GM18520 (cell line): Measurements from ENCODE around the gene DHRS4L2.
A peak's percentile ranks its signal among the peaks of the same experiment; 100 is the strongest.
"Not testable (repeated sequence)": the region's sequence is repeated elsewhere in the genome, so short reads cannot be mapped to it uniquely, and the experiment has no call there.

Experiments used
- ATAC-seq: cut with Tn5 transposase; IDR thresholded peaks from one replicate; pipeline ENCODE4 v1.9.1; 2021; ENCODE audit not compliant: unreplicated experiment

Gene DHRS4L2

GRCh38 chr14:23970283-23970659, 18.5 kb upstream of the DHRS4L2 start:
- ATAC-seq = not testable (repeated sequence)

DNA sequence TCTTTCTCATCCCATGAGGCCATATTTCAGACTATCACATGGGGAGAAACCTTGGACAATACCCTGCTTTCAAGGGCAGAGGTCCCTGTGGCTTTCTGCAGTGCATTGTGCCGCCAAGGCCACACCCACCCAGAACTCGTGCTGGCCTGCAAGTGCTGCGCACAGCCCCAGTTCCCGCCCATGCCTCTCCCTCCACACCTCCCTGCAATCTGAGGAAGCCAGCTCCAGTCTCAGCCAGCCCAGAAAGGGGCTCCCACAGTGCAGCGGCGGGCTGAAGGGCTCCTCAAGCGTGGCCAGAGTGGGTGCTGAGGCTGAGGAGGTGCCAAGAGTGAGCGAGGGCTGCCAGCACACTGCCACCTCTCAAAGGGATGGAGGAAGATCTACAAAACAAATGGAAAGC, 15.6 kb upstream of the DHRS4L2 start:
- ATAC-seq = not testable (repeated sequence)

- not testable (repeated sequence) for ATAC-seq
These were observed 14.7 kb upstream of the DHRS4L2 start for GRCh38 chr14:23974041-23974440.

- not testable (repeated sequence) for ATAC-seq
These were observed 11.5 kb upstream of the DHRS4L2 start for GRCh38 chr14:23977208-23977607.

GRCh38 chr14:23981951-23982813, 6.5 kb upstream of the DHRS4L2 start:
- ATAC-seq = not testable (repeated sequence)

DNA sequence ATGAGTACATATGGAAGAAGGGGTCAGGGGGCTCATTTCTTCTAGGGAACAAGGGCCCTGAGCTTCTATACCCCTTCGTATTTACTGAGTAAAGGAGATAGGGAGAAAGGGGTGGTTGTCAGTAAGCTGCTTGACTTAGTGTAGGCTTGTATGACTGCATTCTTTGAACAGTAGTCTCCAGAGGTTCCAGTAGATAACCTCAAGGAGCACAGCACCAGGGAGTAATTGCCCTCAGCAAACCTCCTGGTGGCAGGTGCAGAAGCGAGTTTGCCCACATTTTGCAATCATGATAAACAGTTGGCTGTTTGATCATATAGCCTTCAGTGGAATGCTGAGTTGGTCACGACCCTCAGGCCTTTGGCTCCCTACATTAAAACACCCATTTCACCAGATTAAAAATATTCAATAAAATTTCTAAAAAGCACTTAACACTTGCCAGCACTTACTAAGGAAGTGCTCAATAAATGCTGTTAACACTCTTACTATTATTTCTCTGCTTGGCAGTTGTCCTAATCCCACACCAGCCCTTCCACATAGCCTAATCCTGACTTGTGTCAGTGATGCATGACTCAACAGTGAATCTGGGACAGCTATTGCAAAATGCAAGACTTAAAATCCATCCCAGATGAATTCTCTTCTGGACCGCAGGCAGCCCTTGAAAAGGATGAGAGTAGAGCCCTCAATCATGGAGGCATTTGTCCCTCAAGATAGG, 3.7 kb upstream of the DHRS4L2 start:
- no peak for ATAC-seq

DNA sequence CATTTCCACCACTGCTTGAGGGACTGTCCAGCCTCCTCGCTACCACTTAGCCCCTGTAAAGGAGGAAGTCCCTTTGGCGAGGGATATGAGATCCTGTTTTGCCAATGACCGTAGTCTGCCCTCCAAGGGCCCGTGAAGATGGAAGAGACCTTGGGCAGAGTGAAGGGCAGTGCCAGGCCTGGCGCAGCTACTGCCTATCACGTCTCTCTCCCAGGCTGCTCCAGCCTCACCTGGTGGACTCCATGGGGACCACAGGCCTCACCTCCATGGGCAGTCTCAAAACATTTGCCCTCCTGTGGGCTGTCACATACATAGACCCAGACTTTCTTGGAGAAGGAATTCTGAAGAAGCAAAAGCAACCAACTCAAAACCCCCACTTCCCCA, 514 bp upstream of the DHRS4L2 start:
- ATAC-seq = not testable (repeated sequence)

GRCh38 chr14:23989734-23990445, 1.2 kb downstream of the DHRS4L2 start:
- ATAC-seq = peak; percentile 34

DNA sequence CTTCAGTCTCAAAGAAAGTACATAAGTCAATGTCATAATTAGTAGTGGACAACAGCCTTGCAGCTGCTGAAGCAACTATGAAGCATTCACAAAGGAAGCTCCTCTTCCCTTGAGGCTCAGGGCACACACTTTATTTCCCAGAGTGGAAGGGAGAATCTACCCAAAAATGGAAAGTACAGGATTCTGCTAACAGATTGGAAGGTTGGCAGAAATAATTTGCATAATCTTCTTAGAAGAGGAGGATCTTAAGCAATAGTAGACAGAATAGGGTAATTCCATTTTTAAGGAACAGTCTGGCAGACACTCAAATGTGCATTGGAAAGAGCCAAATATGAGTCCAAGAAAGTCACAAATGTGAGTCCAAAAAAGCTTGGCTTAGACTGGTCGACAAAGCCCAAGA, 2.2 kb downstream of the DHRS4L2 start:
- ATAC-seq = not testable (repeated sequence)

DNA sequence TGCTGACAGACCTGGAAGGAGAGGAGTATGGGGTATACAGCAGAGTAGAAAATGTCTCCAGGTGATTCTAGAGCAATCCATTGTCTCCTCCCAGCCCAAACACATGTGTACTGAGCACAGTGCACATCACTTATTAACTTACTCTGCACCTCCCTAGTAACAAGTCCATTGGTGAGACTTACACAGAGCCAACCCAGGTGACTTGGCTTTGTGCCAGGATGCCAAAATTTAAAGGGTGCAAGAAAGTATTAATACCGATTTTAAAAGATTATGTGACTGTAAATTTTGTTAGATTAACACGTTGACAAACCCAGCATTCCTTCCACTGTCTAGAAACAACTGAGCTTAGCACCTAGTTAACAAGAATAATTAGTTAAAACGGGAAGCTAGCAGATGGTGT, 4.3 kb downstream of the DHRS4L2 start:
- not testable (repeated sequence) for ATAC-seq

DNA sequence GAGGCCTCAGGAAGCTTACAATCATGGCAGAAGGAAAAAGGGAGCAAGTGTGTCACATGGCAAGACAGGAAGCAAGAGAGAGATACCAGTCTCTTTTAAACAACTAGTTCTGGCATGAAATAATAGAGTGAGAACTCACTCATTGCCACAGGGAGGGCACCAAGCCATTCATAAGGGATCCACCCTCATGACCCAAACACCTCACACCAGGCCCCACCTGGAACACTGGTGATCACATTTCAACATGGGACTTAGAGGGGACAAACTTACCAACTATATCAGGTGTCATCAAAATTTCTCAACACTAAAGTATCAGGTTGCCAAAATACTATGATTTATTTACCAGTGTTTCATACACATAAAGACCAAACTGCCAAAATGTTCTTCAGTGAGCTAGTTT, 7.3 kb downstream of the DHRS4L2 start:
- not testable (repeated sequence) for ATAC-seq

DNA sequence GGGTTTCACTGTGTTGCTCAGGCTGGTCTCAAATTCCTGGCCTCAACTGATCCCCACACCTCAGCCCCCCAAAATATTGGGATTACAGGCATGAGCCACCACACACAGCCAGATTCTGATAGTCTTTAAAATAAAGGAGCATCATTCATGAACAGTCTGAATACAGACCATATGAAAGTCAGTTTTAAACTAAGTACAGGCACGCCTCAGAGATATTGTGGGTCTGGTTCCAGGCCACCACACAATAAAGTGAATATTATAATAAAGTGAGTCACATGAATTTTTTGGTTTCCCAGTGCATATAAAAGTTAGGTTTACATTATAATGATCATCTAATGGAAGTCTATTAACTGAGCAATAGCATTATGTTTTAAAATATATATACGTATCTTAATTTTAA, 8.1 kb downstream of the DHRS4L2 start:
- ATAC-seq = not testable (repeated sequence)

DNA sequence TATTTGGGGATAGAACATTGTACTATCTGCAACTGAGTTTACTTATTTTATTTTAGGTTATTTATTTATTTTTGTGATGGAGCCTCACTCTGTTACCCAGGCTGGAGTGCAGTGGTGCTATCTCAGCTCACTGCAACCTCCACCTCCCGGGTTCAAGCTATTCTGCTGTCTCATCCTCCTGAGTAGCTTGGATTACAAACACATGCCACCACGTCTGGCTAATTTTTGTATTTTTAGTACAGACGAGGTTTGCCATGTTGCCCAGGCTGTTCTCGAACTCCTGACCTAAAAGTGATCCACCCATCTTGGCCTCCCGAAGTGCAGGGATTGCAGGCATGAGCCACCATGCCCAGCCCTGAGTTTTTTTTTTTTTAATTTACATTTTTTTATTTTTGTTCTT, 10.9 kb downstream of the DHRS4L2 start:
- not testable (repeated sequence) for ATAC-seq

DNA sequence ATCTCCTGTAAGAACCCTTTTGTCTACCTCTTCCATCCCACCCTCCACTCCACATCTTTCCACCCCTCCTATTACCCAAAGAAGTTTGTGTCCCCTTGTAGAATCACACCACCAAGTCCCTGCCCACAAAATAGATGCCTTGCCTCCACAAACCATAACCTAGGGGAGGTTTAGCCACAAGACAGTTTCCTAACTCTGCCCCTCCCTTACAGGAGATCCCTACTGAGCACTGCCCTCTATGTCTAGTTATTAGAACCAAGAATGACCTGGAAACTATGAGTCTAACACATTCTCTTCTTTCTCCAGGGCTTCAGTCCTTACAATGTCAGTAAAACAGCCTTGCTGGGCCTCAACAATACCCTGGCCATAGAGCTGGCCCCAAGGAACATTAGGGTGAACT, 12.3 kb downstream of the DHRS4L2 start:
- ATAC-seq = not testable (repeated sequence)

GRCh38 chr14:24001679-24002078, 12.9 kb downstream of the DHRS4L2 start:
- ATAC-seq = not testable (repeated sequence)

GRCh38 chr14:24006471-24006816, 17.7 kb downstream of the DHRS4L2 start:
- not testable (repeated sequence) for ATAC-seq

DNA sequence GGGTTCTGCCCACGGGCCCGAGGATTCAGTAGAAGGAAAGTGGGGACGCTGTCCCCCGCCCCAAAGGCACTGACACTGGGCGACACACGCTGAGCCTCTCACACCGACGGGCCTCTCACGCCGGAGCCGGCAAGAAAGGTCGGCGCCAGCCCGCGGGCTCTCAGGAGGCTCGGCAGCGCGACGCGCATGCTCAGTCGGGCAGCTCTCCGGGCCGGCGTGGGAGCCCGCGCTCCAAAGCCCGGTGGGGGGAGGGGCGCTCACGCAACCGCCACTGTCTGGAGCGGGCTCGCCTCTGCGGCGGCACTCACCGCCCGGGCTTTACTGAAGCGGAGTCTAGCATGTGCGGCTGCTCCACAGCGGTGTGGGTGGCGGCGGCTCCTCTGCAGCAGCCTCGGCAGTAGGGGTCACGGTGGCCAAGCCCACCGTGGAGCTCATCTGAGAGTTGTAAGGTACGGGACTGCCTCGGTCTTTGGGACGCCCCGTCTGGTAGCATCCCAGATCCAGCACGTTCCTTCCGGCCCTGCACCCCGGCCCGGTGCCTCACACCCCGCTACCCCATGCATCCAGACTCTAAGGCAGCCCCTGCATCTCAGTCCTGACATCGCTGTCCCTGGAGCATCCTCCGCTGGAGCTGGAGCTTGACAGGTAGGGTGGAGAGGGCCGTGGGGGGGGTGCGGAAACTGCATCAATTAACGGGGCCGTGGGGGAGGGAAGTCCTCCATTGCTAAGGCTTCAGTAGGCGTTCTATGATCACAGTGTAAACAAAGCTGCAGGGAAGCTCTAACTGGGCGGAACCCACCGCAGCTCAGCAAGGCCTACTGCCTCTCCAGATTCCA, 18.3 kb downstream of the DHRS4L2 start:
- ATAC-seq = not testable (repeated sequence)

DNA sequence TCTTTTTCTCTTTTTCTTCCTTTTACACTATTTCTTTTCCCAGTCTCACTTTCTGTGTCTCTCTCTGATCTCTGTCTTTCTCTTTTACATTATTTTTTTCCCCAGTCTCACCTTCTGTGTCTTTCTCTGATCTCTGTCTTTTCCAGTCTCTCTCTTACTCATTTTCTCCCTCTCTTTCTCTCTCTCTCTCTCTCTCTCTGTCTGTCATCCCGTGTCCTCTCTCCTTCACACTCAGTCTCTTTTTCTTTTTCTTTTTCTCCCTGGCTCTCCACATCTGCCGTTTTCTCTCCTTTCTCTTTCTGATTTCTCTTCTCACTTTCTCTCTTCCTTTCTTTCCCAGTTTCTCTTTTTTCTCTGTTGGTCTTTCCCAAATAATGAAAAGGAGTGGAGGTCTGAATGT, 22.3 kb downstream of the DHRS4L2 start:
- ATAC-seq = no peak

DNA sequence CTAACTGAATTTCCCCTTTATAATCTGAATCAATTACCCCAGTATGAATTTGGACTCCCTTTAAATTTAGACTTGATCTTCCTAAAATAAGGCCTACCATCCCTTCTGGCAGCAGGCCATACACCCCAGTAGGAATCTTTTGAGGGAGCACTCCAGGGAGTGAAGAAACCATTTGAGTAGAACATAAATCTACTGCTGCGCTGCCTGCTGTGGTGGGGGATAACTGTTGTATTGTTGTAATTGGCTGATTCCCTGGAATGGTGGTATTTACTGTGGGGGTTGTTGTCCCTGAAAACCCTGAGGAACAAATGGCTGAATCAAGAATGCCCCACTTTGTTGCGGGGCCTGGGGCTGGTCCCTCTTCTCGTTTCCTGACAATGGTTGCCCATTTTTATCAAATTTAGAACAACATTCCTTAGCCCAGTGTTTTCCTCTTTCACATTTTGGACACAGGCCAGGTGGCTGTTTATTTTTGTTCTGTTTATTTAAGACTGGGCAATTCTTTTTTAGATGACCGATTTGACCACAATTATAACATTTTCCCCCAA, 24.1 kb downstream of the DHRS4L2 start:
- not testable (repeated sequence) for ATAC-seq
